Measurements from ENCODE around the gene CNNM3.

CNNM3 gene

DNA sequence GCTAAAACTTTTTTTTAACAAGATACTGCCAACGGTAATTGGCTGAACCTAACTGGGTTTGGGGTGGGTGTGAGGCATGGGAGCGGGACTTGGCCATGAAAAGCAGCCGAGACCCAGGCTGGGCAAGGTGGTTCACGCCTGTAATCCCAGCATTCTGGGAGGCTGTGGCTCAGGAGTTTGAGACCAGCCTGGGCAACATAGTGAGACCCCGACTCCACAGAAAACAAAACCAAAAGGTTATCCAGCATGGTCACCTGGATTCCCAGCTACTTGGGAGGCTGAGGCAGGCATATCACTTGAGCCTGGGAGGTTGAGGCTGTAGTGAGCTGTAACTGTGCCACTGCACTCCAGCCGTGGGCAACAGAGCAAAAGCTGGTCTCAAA is 64.8 kb downstream of the CNNM3 start:
- no peak for DNase-seq

DNA sequence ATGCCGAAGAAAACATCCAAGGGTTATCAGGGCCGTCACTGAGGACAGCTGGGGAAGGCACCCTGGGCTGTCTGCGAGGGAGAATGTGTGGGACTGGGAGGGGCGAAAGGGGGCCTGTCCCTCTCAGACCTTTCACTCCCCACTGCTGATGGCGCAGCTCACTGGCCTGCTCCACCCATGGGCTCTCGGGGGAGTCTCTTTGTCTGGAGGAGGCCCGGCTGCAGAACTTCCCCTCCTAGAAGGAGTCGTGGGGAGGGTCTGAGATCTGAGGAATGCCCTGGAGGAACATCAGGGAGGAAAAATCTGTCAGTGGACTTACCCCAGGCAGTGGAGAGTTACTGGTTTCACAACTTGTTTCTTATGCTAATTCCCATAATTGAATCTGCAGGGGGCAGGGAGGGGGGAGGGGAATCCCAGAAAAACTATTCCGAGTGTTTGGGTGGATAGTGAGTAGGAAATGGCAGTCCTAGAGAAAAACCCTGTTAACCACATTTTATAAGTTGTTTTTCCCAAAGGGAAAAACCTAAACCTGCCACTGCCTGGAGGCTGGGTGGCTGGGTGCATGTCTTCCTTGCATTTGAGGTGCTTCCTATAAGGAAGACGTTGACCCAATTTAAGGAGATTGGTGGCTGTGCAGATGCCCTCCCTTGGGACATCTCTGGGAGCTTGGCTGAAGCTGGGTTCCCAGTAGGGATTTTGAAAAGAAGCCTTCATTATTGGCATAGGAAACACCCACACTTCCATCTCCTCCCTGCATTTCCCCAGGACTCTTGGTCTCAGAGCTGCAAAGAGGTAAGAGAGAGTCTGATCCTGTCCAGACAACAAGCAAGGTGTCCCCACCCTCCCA is 65.5 kb downstream of the CNNM3 start:
- DNase-seq = no peak

DNA sequence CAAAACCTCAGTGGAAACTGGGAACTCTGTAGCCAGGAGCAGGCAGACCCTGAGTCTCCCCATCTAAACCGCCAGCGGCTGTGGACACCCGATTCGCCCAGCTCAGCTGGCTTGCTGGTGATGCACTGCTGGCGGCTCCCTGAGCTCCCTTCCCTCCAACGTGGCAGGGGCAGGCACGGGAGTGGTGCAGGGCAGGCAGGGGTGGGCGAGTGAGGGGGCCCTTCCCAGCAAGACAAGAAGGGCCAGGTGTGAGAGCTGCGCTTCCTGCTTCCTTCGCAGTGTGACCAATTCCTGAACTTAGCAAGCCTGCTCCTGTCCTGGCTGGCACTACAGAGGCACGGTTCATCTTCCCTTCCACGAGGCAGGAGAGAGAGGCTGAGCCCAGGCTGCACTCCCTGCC is 66.2 kb downstream of the CNNM3 start:
- DNase-seq = no peak

DNA sequence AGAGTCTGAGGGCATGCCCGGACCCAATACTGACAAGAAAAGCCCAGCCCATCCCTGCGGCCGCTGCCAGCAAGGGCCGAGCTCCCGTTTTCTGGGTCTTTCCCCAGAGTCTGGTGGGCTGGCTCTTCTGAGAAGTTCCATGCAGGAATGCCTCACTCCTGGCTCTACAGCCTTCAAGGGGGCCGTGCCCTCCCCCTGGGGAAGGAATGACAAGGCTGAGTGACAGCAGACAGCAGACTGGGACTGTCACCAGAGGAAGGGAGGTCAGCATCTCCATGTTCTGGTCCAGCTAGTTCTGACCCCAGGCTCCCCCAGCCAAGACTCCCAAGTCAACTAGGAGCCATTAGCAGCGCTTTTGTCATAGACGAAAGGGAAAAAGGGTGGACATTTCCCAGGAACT is 66.8 kb downstream of the CNNM3 start:
- no peak for DNase-seq

DNA sequence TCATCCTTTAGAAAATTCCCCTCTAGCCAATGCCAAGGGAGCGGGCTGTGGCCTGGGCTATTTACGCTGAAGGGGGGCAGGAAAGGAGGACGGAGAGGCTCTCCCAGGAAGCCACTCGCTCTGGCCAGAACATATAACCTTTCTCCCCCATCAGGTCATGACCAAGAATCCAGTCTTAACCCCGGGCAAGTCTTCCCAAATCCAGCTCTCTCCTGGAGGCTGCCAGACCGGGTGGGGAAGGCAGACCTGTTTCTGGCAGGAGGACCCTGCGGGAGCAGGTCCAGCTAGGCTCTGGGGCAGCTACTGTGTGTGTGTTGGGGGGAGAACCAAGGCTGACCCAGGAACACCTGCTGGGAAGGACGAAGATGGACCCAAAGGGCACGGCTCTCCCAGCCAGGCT is 67.2 kb downstream of the CNNM3 start:
- no peak for DNase-seq

All from AML-193 (cell line).